IMR-90 (cell line): ENCODE results near the gene UBA1. TPM values are rescaled to one million over a fixed set of nuclear protein-coding genes. Genes with fewer than 3 reads are reported as not detected.

Experiments used
- ATAC-seq: fragments of 200-7000 bp; cut with Tn5 transposase; 2 replicates; pipeline ENCODE4 v1.9.1; 2020; ENCODE audit warnings: low read depth, mild to moderate bottlenecking, moderate library complexity
- BruUV-seq: library from RNA; stranded (reverse); fragments of 400-500 nt; replicated peaks from 2 replicates; lab custom pipeline; 2021; lab: Mats Ljungman, UMichigan
- CTCF ChIA-PET: fragments of 300-600 bp; formaldehyde crosslinking; extraction: SDS; loops from one replicate; lab custom pipeline; 2021; ENCODE audit warnings: antibody characterized with exemption; lab: Yijun Ruan, JAX
- POLR2A ChIA-PET: fragments of 300-600 bp; sonication (Branson Sonifier 250); formaldehyde crosslinking; loops from one replicate; lab custom pipeline; 2022; ENCODE audit warnings: antibody characterized with exemption; ENCODE audit not compliant: unreplicated experiment; lab: Charles Lee
- DNase-seq: peaks from one replicate; pipeline ENCODE4 v3.0.0; 2013
- H2AFZ ChIP-seq: replicated peaks from 2 replicates; pipeline ENCODE3; 2013; ENCODE audit warnings: low read length, mild to moderate bottlenecking; ENCODE audit not compliant: poor library complexity
- H2AK5ac ChIP-seq: 2 replicates; pipeline ENCODE4 v1.6.1; 2013; ENCODE audit warnings: low read depth, low read length, inconsistent platforms
- H2AK9ac ChIP-seq: replicated peaks from 2 replicates; pipeline ENCODE3; 2013; ENCODE audit warnings: mild to moderate bottlenecking, low read depth, low read length, moderate library complexity; ENCODE audit not compliant: poor library complexity
- H2BK120ac ChIP-seq: 2 replicates; pipeline ENCODE4 v1.6.1; 2013; ENCODE audit warnings: low read depth, low read length, inconsistent platforms
- H2BK15ac ChIP-seq: 3 replicates; pipeline ENCODE4 v1.6.1; 2013; ENCODE audit warnings: low read depth, low read length, inconsistent platforms
- H2BK20ac ChIP-seq: 2 replicates; pipeline ENCODE4 v1.6.1; 2013; ENCODE audit warnings: low read depth, mild to moderate bottlenecking, inconsistent platforms, low read length, moderate library complexity
- H2BK5ac ChIP-seq: 2 replicates; pipeline ENCODE4 v1.6.1; 2013; ENCODE audit warnings: mild to moderate bottlenecking, low read depth, low read length, inconsistent platforms; ENCODE audit not compliant: poor library complexity, severe bottlenecking
- H3K14ac ChIP-seq: replicated peaks from 2 replicates; pipeline ENCODE4 v1.6.1; 2013; ENCODE audit warnings: low read depth, low read length, inconsistent platforms
- H3K18ac ChIP-seq: 2 replicates; pipeline ENCODE4 v1.6.1; 2013; ENCODE audit warnings: low read depth, low read length, control low read depth
- H3K23ac ChIP-seq: 2 replicates; pipeline ENCODE4 v1.6.1; 2013; ENCODE audit warnings: low read depth, low read length, inconsistent platforms
- H3K27ac ChIP-seq: 2 replicates; pipeline ENCODE4 v1.5.1; 2013; ENCODE audit warnings: mild to moderate bottlenecking, control low read depth, low read length; ENCODE audit not compliant: insufficient read depth
- H3K27me3 ChIP-seq: 2 replicates; pipeline ENCODE4 v1.6.1; 2013; ENCODE audit warnings: low read length; ENCODE audit not compliant: control insufficient read depth, insufficient read depth
- H3K36me3 ChIP-seq: 2 replicates; pipeline ENCODE4 v1.6.1; 2013; ENCODE audit warnings: low read length, mixed read lengths; ENCODE audit not compliant: control insufficient read depth, insufficient read depth
- H3K4ac ChIP-seq: 2 replicates; pipeline ENCODE4 v1.6.1; 2013; ENCODE audit warnings: low read depth, low read length, inconsistent platforms
- H3K4me1 ChIP-seq: 2 replicates; pipeline ENCODE4 v1.6.1; 2013; ENCODE audit warnings: low read length, mixed read lengths; ENCODE audit not compliant: control insufficient read depth, insufficient read depth
- H3K4me2 ChIP-seq: 2 replicates; pipeline ENCODE4 v1.6.1; 2013; ENCODE audit warnings: low read depth, mild to moderate bottlenecking, control low read depth, low read length, moderate library complexity
- H3K4me3 ChIP-seq: 2 replicates; pipeline ENCODE4 v1.5.1; 2013; ENCODE audit warnings: low read depth, mild to moderate bottlenecking, control low read depth, low read length, moderate library complexity; ENCODE audit not compliant: insufficient read depth
- H3K56ac ChIP-seq: 2 replicates; pipeline ENCODE4 v1.6.1; 2013; ENCODE audit warnings: low read length, inconsistent platforms; ENCODE audit not compliant: insufficient read depth; ENCODE audit errors: extremely low read depth
- H3K79me1 ChIP-seq, 2 experiments: 2 replicates each; pipeline ENCODE4 v1.6.1; 2013; ENCODE audit warnings: low read length in 2 of 2, inconsistent platforms in 1 of 2, low read depth in 1 of 2
- H3K9ac ChIP-seq: 2 replicates; pipeline ENCODE4 v1.6.1; 2013; ENCODE audit warnings: low read depth, low read length, control low read depth
- H3K9me1 ChIP-seq: 2 replicates; pipeline ENCODE4 v1.6.1; 2013; ENCODE audit warnings: low read length, inconsistent platforms; ENCODE audit not compliant: insufficient read depth
- H3K9me3 ChIP-seq: 2 replicates; pipeline ENCODE4 v1.6.1; 2013; ENCODE audit warnings: low read length; ENCODE audit not compliant: control insufficient read depth, insufficient read depth
- H4K20me1 ChIP-seq: 2 replicates; pipeline ENCODE4 v1.6.1; 2013; ENCODE audit warnings: low read length, inconsistent platforms; ENCODE audit not compliant: insufficient read depth
- H4K5ac ChIP-seq: 2 replicates; pipeline ENCODE4 v1.6.1; 2013; ENCODE audit warnings: mild to moderate bottlenecking, low read depth, low read length, control low read depth
- H4K8ac ChIP-seq, 2 experiments: 2 replicates each; pipeline ENCODE4 v1.6.1; 2013; ENCODE audit warnings: low read depth in 2 of 2, low read length in 2 of 2, control low read depth in 1 of 2, inconsistent platforms in 1 of 2
- H4K91ac ChIP-seq: 2 replicates; pipeline ENCODE4 v1.6.1; 2013; ENCODE audit warnings: low read depth, low read length, inconsistent platforms; ENCODE audit not compliant: insufficient read depth
- MAZ ChIP-seq: IDR thresholded peaks from 2 replicates; pipeline ENCODE4 v1.6.1; 2012; ENCODE audit warnings: low read depth, mild to moderate bottlenecking, low read length, improper control_type of control experiment, moderate library complexity, borderline replicate concordance
- NFE2L2 ChIP-seq: fragments of 150-350 bp; IDR thresholded peaks from 2 replicates; pipeline ENCODE4 v1.6.1; 2016; ENCODE audit warnings: low read depth, mild to moderate bottlenecking, low read length
- POLR2A ChIP-seq: IDR thresholded peaks from 2 replicates; pipeline ENCODE4 v1.6.1; 2012; ENCODE audit warnings: mild to moderate bottlenecking, low read depth, low read length
- RAD21 ChIP-seq: IDR thresholded peaks from 2 replicates; pipeline ENCODE4 v1.6.1; 2012; ENCODE audit warnings: low read length, improper control_type of control experiment
- RCOR1 ChIP-seq: IDR thresholded peaks from 2 replicates; pipeline ENCODE4 v1.6.1; 2012; ENCODE audit warnings: mild to moderate bottlenecking, low read length, improper control_type of control experiment; ENCODE audit not compliant: insufficient replicate concordance
- RFX5 ChIP-seq: IDR thresholded peaks from 2 replicates; pipeline ENCODE4 v1.8.0; 2012; ENCODE audit warnings: low read depth, mild to moderate bottlenecking, low read length, moderate library complexity
- WGBS, 2 experiments: methylation state at CpG; one replicate each; pipeline versions ENCODE4 v1.1.5 to v1.1.7; 2013; ENCODE audit warnings: missing lambda C conversion rate in 2 of 2; ENCODE audit not compliant: insufficient read length in 1 of 2; ENCODE audit errors: extremely low coverage in 2 of 2; 5-methylcytosine and 5-hydroxymethylcytosine counted together
- dilution Hi-C: fragments of 300-500 bp; cut with HindIII; formaldehyde crosslinking; loops from one replicate; pipeline ENCODE4 v1.14.3; 2018; ENCODE audit warnings: low sequenced_read_pairs; ENCODE audit not compliant: unreplicated experiment
- in situ Hi-C: fragments of 300-500 bp; cut with MboI; formaldehyde crosslinking; loops from 3 replicates; pipeline ENCODE4 v1.14.3; 2019; ENCODE audit warnings: low sequenced_read_pairs, inconsistent platforms, mixed read lengths
- intact Hi-C: fragments of 100-400 bp; cut with micrococcal nuclease; formaldehyde crosslinking; loops from 2 replicates; pipeline ENCODE4 v1.10.0; 2022
- polyA plus RNA-seq, 3 experiments: library from polyadenylated mRNA; depleted of rRNA; stranded (reverse); fragments of >200 nt; gene quantifications; 2 replicates each; pipeline ENCODE4 v1.2.3, GENCODE V29; 2012; ENCODE audit warnings: low replicate concordance in 1 of 3
- total RNA-seq: library from RNA; depleted of rRNA; stranded (reverse); fragments of >200 nt; gene quantifications from 2 replicates; pipeline ENCODE4 v1.2.3, GENCODE V29; 2012
- TF ChIP-seq, protein P1 (sequence below): fragments of 150-350 bp; IDR thresholded peaks from 2 replicates; pipeline ENCODE4 v1.6.1; 2016; ENCODE audit warnings: low read depth, mild to moderate bottlenecking, low read length, moderate library complexity, borderline replicate concordance

UBA1 gene
- total and polyA plus RNA-seq, 2 of the 4 experiments (the other 2 are of a cell fraction) = 299 to 343 TPM

DNA sequence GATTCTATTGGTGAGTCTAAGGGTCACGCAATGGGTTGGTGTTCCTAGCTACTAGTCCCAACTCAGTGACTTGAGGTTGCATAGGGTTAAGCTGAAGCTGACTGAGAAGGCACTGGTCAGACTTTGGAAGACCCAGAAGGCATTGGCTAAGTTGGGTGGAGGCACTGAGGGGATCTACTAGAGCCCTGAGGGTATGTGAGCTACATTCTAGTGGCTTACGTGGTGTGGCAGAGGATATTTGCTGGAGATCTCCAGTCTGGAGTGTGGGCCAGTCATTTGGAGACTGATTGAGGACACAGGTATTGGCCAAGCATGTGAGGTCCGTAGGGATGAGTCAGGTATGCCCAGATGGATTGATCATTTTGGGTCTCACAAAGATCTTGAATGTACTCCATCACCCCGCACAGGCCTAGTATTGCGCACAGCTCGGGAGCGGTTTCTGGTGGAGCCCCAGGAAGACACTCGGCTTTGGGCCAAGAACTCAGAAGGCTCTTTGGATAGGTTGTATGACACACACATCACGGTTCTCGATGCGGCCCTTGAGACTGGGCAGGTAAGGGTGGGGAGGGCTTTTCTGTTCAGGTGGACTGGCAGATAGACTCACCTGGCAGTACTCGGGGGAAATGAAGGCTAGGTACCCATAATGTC lies 46.4 kb downstream of the UBA1 start:
- H3K27me3 ChIP-seq = peaks cover 16% of the 10 kb centered on the region
- H3K4me3 ChIP-seq = no peak overlapping the region
- no peak overlapping the region for H3K56ac ChIP-seq
- no peak overlapping the region for H3K14ac ChIP-seq
- WGBS, 2 experiments = 61% methylated on average over 2 of the region's 12 CpGs; no CpG with 5 or more reads in 1 of the 2 experiments
- no peak overlapping the region for H4K91ac ChIP-seq
- no TSS peak for BruUV-seq
- H3K9ac ChIP-seq = no peak overlapping the region
- H4K5ac ChIP-seq = no peak overlapping the region
- TF ChIP-seq MAZ (no peak), RCOR1 (no peak), RAD21 (no peak), RFX5 (no peak), NFE2L2 (no peak), POLR2A (no peak)
- TF ChIP-seq, protein P1, sequence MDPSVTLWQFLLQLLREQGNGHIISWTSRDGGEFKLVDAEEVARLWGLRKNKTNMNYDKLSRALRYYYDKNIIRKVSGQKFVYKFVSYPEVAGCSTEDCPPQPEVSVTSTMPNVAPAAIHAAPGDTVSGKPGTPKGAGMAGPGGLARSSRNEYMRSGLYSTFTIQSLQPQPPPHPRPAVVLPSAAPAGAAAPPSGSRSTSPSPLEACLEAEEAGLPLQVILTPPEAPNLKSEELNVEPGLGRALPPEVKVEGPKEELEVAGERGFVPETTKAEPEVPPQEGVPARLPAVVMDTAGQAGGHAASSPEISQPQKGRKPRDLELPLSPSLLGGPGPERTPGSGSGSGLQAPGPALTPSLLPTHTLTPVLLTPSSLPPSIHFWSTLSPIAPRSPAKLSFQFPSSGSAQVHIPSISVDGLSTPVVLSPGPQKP = no peak
- H3K9me1 ChIP-seq = peaks cover 8% of the 10 kb centered on the region; the same call in 1 of the 2 replicates
- dilution Hi-C loops (no loop called here), intact Hi-C loops (no loop called here), in situ Hi-C loops (no loop called here)
- no peak overlapping the region for H4K8ac ChIP-seq
- ChIA-PET CTCF (no interaction called here), POLR2A (interaction anchor here (0.5 kb wide), 1 partner anchor 105 kb away, joined by 4 read pairs; no protein-coding TSS in a partner anchor)
- no peak overlapping the region for H3K23ac ChIP-seq
- H3K27ac ChIP-seq = no peak overlapping the region
- H3K79me1 ChIP-seq = peaks cover 3 to 33% of the 10 kb centered on the region in 2 experiments
- peaks cover 4% of the 10 kb centered on the region; the same call in 1 of the 2 replicates for H3K9me3 ChIP-seq
- DNase-seq (no peak), ATAC-seq (no peak)
- H2BK15ac ChIP-seq = no peak overlapping the region
- H2BK5ac ChIP-seq = no peak overlapping the region
- H3K4ac ChIP-seq = no peak overlapping the region
- no peak overlapping the region for H2BK120ac ChIP-seq
- no peak overlapping the region for H3K18ac ChIP-seq
- no peak overlapping the region for H2BK20ac ChIP-seq
- peaks cover 26% of the 10 kb centered on the region for H4K20me1 ChIP-seq
- H2AK9ac ChIP-seq = no peak overlapping the region
- H3K36me3 ChIP-seq = peaks cover 46% of the 10 kb centered on the region
- no peak overlapping the region for H2AK5ac ChIP-seq
- no peaks in the 10 kb centered on the region for H3K4me1 ChIP-seq
- H2AFZ ChIP-seq = no peak overlapping the region
- no peak overlapping the region for H3K4me2 ChIP-seq
